H1 (cell line): ENCODE data around the gene FANK1. TPM values are rescaled to one million over a fixed set of nuclear protein-coding genes. Genes with fewer than 3 reads are reported as not detected.

Experiments used
- ASH2L ChIP-seq: fragments of 200-600, 300-600 bp; sonication (generic); IDR thresholded peaks from one replicate; pipeline ENCODE4 v1.7.1; 2017; ENCODE audit warnings: low read length
- CTBP2 ChIP-seq: IDR thresholded peaks from 2 replicates; pipeline ENCODE4 v1.7.0; 2011; ENCODE audit warnings: borderline replicate concordance, mild to moderate bottlenecking, moderate library complexity, mixed read lengths, low read length; ENCODE audit not compliant: insufficient read depth, insufficient read length
- JUN ChIP-seq: IDR thresholded peaks from 2 replicates; pipeline ENCODE4 v1.6.1; 2011; ENCODE audit warnings: low read depth, mild to moderate bottlenecking, improper control_type of control experiment, low read length
- MAFK ChIP-seq: IDR thresholded peaks from 2 replicates; pipeline ENCODE4 v1.6.1; 2012; ENCODE audit warnings: low read depth, mild to moderate bottlenecking, improper control_type of control experiment, low read length
- POLR2AphosphoS5 ChIP-seq: IDR thresholded peaks from 2 replicates; pipeline ENCODE4 v1.6.1; 2011; ENCODE audit warnings: low read depth, low read length
- POU5F1 ChIP-seq: IDR thresholded peaks from 2 replicates; pipeline ENCODE4 v1.6.1; 2011; ENCODE audit warnings: low read depth, mild to moderate bottlenecking, low read length, moderate library complexity
- SIN3A ChIP-seq, 2 experiments: IDR thresholded peaks in 1 of 2; conservative IDR thresholded peaks in 1 of 2; 2 replicates each; pipeline ENCODE4 v1.6.1; 2011 to 2012; ENCODE audit warnings: low read length in 2 of 2, improper control_type of control experiment in 1 of 2, low read depth in 1 of 2, mild to moderate bottlenecking in 1 of 2
- SP2 ChIP-seq: IDR thresholded peaks from 2 replicates; pipeline ENCODE4 v1.6.1; 2012; ENCODE audit warnings: mild to moderate bottlenecking, low read length, inconsistent platforms
- YY1 ChIP-seq: IDR thresholded peaks from 2 replicates; pipeline ENCODE4 v1.6.1; 2011; ENCODE audit warnings: low read depth, mild to moderate bottlenecking, low read length
- ZNF274 ChIP-seq: IDR thresholded peaks from 2 replicates; pipeline ENCODE4 v1.7.0; 2012; ENCODE audit warnings: low read length, borderline replicate concordance; ENCODE audit errors: extremely low read depth
- polyA plus RNA-seq, 7 experiments: library from polyadenylated mRNA; depleted of rRNA in 3 of 7; stranded (reverse) in 5 of 7; unstranded in 2 of 7; fragments of >200 nt in 5 of 7; fragments of 200-250 nt in 2 of 7; gene quantifications; 1 replicate in 5 of 7; 2 replicates in 1 of 7; 4 replicates in 1 of 7; pipeline versions ENCODE4 v1.2.1 to v1.2.3, GENCODE V29; 2011 to 2013; ENCODE audit warnings: missing spikeins in 2 of 7, mixed read lengths in 2 of 7
- total RNA-seq: library from RNA; stranded (reverse); fragmentation: NEBNext Ultra II Directional; extraction: Animal tissue kit (Norgen Biotek cat#: 25700); gene quantifications from 2 replicates; pipeline ENCODE4 v1.2.1, GENCODE V29; 2021
- TF ChIP-seq, protein P1 (sequence below): IDR thresholded peaks from 2 replicates; pipeline ENCODE4 v1.6.1; 2012; ENCODE audit warnings: inconsistent platforms

Gene FANK1
- total and polyA plus RNA-seq, 2 of the 8 experiments (the other 6 are each of a cell fraction or from before 2014, with no cell fraction given), result 1.2 TPM; not detected in 1

- TF ChIP-seq, protein P1, sequence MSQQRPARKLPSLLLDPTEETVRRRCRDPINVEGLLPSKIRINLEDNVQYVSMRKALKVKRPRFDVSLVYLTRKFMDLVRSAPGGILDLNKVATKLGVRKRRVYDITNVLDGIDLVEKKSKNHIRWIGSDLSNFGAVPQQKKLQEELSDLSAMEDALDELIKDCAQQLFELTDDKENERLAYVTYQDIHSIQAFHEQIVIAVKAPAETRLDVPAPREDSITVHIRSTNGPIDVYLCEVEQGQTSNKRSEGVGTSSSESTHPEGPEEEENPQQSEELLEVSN, result no peak
- TF ChIP-seq SP2, result no peak
- no peak for TF ChIP-seq ZNF274
- TF ChIP-seq SIN3A (conservative IDR thresholded peaks at IDR 0.05 in 1 of 2, IDR thresholded peaks at IDR 0.05 in 1 of 2; ENCODE audit: low read depth in 1 of 2, low read length in 2 of 2), result no peak
- TF ChIP-seq CTBP2, result no peak
- no peak for TF ChIP-seq POU5F1
- TF ChIP-seq YY1, result no peak
- no peak for TF ChIP-seq MAFK
- no peak for TF ChIP-seq ASH2L
- TF ChIP-seq JUN, result no peak
- TF ChIP-seq POLR2AphosphoS5, result no peak
Measured at GRCh38 chr10:125859128-125859817, 37.1 kb upstream of the FANK1 start (continued).
